ENCODE measurements around the gene POMT1.

Gene POMT1

DNA sequence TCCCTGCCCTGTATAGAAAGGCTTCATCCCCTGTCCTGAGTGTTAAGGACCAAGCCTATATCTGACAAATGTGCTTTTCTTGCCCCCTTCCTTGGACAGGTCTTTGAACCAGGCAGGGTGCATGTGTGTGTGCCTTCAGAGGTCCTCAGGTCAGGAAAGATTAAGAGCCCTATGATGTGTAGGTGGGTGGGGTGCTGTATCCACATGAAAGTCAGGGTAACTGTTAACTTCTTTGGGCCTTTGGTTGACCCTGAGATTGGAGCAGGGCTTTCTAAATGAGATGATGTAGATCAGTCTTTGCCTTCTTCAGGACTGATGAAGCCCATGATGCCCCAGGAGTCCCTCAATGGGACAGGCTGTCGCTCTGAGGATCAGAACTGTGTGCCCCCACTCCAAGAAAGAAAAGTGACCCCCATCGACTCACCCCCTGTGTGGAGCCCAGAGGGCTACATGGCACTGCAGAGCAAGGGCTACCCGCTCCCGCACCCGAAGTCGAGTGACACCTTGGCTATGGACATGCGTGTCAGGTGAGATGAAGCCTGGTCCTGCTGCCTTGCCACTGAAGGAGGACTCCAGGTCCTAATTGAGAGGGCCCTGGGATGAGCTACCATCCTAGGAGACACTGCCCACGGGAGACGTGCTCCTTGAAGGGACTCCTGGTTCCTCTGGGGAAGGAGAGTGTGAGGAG, 29.4 kb upstream of the POMT1 start:
- H3K9ac ChIP-seq (ENCODE audit: low read length): no peak overlapping the region
- no peak overlapping the region for H3K27ac ChIP-seq (ENCODE audit: low read depth, low read length)
- no peak overlapping the region for H2AFZ ChIP-seq (ENCODE audit: low read depth, low read length, severe bottlenecking)
- H3F3A ChIP-seq (ENCODE audit: insufficient read depth): peaks cover 9% of the 10 kb centered on the region; the same call in 1 of the 2 replicates
- no peaks in the 10 kb centered on the region for H3K9me2 ChIP-seq (replicated peaks; ENCODE audit: insufficient read depth, low read length)
- no peaks in the 10 kb centered on the region for H4K20me1 ChIP-seq (ENCODE audit: low read depth, low read length)
- H3K4me3 ChIP-seq (ENCODE audit: insufficient read depth, low read length, poor library complexity, severe bottlenecking): no peak overlapping the region
- no peak overlapping the region for H3K4me2 ChIP-seq (ENCODE audit: low read depth, low read length, poor library complexity, severe bottlenecking)
- no peaks in the 10 kb centered on the region for H3K9me3 ChIP-seq (ENCODE audit: insufficient read depth, low read length)
- peaks cover 31% of the 10 kb centered on the region for H3K36me3 ChIP-seq (ENCODE audit: low read length)
- TF ChIP-seq EZH2phosphoT487 (conservative IDR thresholded peaks at IDR 0.05; ENCODE audit: low read length): no peak
- TF ChIP-seq, protein P1, sequence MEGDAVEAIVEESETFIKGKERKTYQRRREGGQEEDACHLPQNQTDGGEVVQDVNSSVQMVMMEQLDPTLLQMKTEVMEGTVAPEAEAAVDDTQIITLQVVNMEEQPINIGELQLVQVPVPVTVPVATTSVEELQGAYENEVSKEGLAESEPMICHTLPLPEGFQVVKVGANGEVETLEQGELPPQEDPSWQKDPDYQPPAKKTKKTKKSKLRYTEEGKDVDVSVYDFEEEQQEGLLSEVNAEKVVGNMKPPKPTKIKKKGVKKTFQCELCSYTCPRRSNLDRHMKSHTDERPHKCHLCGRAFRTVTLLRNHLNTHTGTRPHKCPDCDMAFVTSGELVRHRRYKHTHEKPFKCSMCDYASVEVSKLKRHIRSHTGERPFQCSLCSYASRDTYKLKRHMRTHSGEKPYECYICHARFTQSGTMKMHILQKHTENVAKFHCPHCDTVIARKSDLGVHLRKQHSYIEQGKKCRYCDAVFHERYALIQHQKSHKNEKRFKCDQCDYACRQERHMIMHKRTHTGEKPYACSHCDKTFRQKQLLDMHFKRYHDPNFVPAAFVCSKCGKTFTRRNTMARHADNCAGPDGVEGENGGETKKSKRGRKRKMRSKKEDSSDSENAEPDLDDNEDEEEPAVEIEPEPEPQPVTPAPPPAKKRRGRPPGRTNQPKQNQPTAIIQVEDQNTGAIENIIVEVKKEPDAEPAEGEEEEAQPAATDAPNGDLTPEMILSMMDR (IDR thresholded peaks at IDR 0.05; ENCODE audit: insufficient read depth, low read length, poor library complexity, severe bottlenecking): no peak
- H3K27me3 ChIP-seq (ENCODE audit: low read length): no peaks in the 10 kb centered on the region
- H3K79me2 ChIP-seq (ENCODE audit: insufficient read depth, low read length): peaks cover 11% of the 10 kb centered on the region

DNA sequence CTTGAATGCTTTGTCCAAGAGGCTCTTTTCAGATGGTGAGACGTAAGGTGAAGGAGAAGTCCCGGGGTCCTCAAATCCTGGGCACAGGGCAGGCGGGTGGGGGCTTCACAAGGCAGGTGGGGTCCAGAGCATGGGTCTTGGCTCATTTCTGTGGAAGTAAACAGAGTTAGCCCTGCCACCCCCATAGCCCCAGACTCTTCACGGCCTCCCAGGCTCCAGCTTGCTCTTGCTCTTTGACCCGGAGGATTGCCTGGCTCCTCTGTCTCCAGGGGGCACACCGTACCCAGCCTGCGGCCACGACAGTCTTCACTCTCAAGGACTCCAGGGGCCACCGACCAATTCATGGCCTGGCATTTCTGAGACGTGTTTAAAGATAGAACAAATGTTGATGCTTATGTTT, 28.8 kb upstream of the POMT1 start:
- no peak overlapping the region for H3K4me2 ChIP-seq (ENCODE audit: low read depth, low read length, poor library complexity, severe bottlenecking)
- no peak overlapping the region for H3K27ac ChIP-seq (ENCODE audit: low read depth, low read length)
- H3K9me2 ChIP-seq (replicated peaks; ENCODE audit: insufficient read depth, low read length): no peaks in the 10 kb centered on the region
- peaks cover 11% of the 10 kb centered on the region for H3K79me2 ChIP-seq (ENCODE audit: insufficient read depth, low read length)
- H3K9ac ChIP-seq (ENCODE audit: low read length): no peak overlapping the region
- peaks cover 31% of the 10 kb centered on the region for H3K36me3 ChIP-seq (ENCODE audit: low read length)
- H3K4me3 ChIP-seq (ENCODE audit: insufficient read depth, low read length, poor library complexity, severe bottlenecking): no peak overlapping the region
- H3K9me3 ChIP-seq (ENCODE audit: insufficient read depth, low read length): no peaks in the 10 kb centered on the region
- TF ChIP-seq, protein P1 (IDR thresholded peaks at IDR 0.05; ENCODE audit: insufficient read depth, low read length, poor library complexity, severe bottlenecking): no peak
- no peak for TF ChIP-seq EZH2phosphoT487 (conservative IDR thresholded peaks at IDR 0.05; ENCODE audit: low read length)
- H2AFZ ChIP-seq (ENCODE audit: low read depth, low read length, severe bottlenecking): no peak overlapping the region
- no peaks in the 10 kb centered on the region for H3K27me3 ChIP-seq (ENCODE audit: low read length)
- H3F3A ChIP-seq (ENCODE audit: insufficient read depth): peaks cover 9% of the 10 kb centered on the region; the same call in 1 of the 2 replicates
- no peaks in the 10 kb centered on the region for H4K20me1 ChIP-seq (ENCODE audit: low read depth, low read length)

DNA sequence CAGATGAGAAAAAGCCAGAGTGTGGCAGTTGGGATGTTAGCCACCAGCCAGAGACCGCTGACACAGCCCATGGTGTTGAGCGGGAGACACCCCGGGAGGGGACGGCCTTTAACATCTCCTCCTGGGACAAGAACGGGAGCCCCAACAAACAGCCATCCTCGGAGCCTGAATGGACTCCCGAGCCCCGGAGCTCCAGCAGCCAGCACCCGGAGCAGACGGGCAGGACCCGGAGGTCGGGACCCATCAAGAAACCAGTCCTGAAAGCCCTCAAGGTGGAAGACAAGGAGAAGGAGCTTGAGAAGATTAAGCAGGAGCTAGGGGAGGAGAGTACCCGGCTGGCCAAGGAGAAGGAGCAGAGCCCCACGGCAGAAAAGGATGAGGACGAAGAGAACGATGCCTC, 28.0 kb upstream of the POMT1 start:
- H3K27ac ChIP-seq (ENCODE audit: low read depth, low read length): no peak overlapping the region
- no peaks in the 10 kb centered on the region for H3K9me2 ChIP-seq (replicated peaks; ENCODE audit: insufficient read depth, low read length)
- no peaks in the 10 kb centered on the region for H3K9me3 ChIP-seq (ENCODE audit: insufficient read depth, low read length)
- H3K79me2 ChIP-seq (ENCODE audit: insufficient read depth, low read length): peaks cover 11% of the 10 kb centered on the region
- H3K27me3 ChIP-seq (ENCODE audit: low read length): no peaks in the 10 kb centered on the region
- no peak overlapping the region for H3K4me3 ChIP-seq (ENCODE audit: insufficient read depth, low read length, poor library complexity, severe bottlenecking)
- no peak for TF ChIP-seq EZH2phosphoT487 (conservative IDR thresholded peaks at IDR 0.05; ENCODE audit: low read length)
- TF ChIP-seq, protein P1 (IDR thresholded peaks at IDR 0.05; ENCODE audit: insufficient read depth, low read length, poor library complexity, severe bottlenecking): no peak
- no peak overlapping the region for H3K9ac ChIP-seq (ENCODE audit: low read length)
- H2AFZ ChIP-seq (ENCODE audit: low read depth, low read length, severe bottlenecking): no peak overlapping the region
- H3K4me2 ChIP-seq (ENCODE audit: low read depth, low read length, poor library complexity, severe bottlenecking): no peak overlapping the region
- peaks cover 31% of the 10 kb centered on the region for H3K36me3 ChIP-seq (ENCODE audit: low read length)
- H3F3A ChIP-seq (ENCODE audit: insufficient read depth): peaks cover 9% of the 10 kb centered on the region; the same call in 1 of the 2 replicates
- no peaks in the 10 kb centered on the region for H4K20me1 ChIP-seq (ENCODE audit: low read depth, low read length)

All from SU-DHL-6 (cell line).